Natural killer cell (primary cell): Measurements from ENCODE around the gene LAPTM5. TPM values are rescaled to one million over a fixed set of nuclear protein-coding genes. Genes with fewer than 3 reads are reported as not detected.

Experiments used
- ATAC-seq, 3 donors: fragments of 150-1000 bp in 2 of 3; fragments of 200-7000 bp in 1 of 3; cut with Tn5 transposase; 1 replicate in 1 of 3; 2 replicates in 2 of 3; pipeline ENCODE4 v1.10.0; 2021; ENCODE audit warnings: mild to moderate bottlenecking in 2 of 3, moderate library complexity in 2 of 3
- DNase-seq, 2 donors: peaks; one replicate each; pipeline versions ENCODE4 v3.0.0 to v3.0.0-alpha.2; 2013 to 2021; ENCODE audit warnings: mixed read lengths in 1 of 2
- H3K27ac ChIP-seq: one replicate; pipeline ENCODE4 v1.5.1; 2013; ENCODE audit warnings: mild to moderate bottlenecking, low read length
- H3K27me3 ChIP-seq: one replicate; pipeline ENCODE4 v1.6.1; 2013; ENCODE audit warnings: low read length; ENCODE audit not compliant: control insufficient read depth, insufficient read depth
- H3K36me3 ChIP-seq: one replicate; pipeline ENCODE4 v1.6.1; 2013; ENCODE audit warnings: low read length; ENCODE audit not compliant: control insufficient read depth, insufficient read depth
- H3K4me1 ChIP-seq: one replicate; pipeline ENCODE4 v1.6.1; 2013; ENCODE audit warnings: low read length; ENCODE audit not compliant: control insufficient read depth, insufficient read depth
- H3K4me3 ChIP-seq: one replicate; pipeline ENCODE4 v1.5.1; 2013; ENCODE audit warnings: low read length
- H3K9me3 ChIP-seq: one replicate; pipeline ENCODE4 v1.6.1; 2013; ENCODE audit warnings: low read length; ENCODE audit not compliant: control insufficient read depth, insufficient read depth
- H3K27ac Mint-ChIP-seq, 2 donors: one replicate each; pipeline ENCODE4 v1.8.0; 2022; ENCODE audit warnings: mild to moderate bottlenecking in 2 of 2, mixed read lengths in 2 of 2, moderate library complexity in 1 of 2
- H3K27me3 Mint-ChIP-seq, 2 donors: one replicate each; pipeline ENCODE4 v1.8.0; 2022; ENCODE audit warnings: low read depth in 2 of 2, mixed read lengths in 2 of 2
- H3K36me3 Mint-ChIP-seq: one replicate; pipeline ENCODE4 v1.8.0; 2022; ENCODE audit warnings: mixed read lengths
- H3K4me1 Mint-ChIP-seq, 2 donors: one replicate each; pipeline ENCODE4 v1.8.0; 2022; ENCODE audit warnings: mixed read lengths in 2 of 2
- H3K4me3 Mint-ChIP-seq: one replicate; pipeline ENCODE4 v1.8.0; 2022; ENCODE audit warnings: mild to moderate bottlenecking, moderate library complexity, mixed read lengths
- H3K9me3 Mint-ChIP-seq, 2 donors: one replicate each; pipeline ENCODE4 v1.8.0; 2022; ENCODE audit warnings: mixed read lengths in 2 of 2
- CTCF ChIP-seq: fragments of 200-600 bp; IDR thresholded peaks from one replicate; pipeline ENCODE4 v1.8.0; 2022; ENCODE audit warnings: antibody characterized with exemption
- WGBS: methylation state at CpG from one replicate; pipeline ENCODE4 v1.1.7; 2013; ENCODE audit warnings: missing lambda C conversion rate; ENCODE audit not compliant: insufficient coverage; 5-methylcytosine and 5-hydroxymethylcytosine counted together
- intact Hi-C: fragments of 100-400 bp; cut with micrococcal nuclease; formaldehyde crosslinking; loops from one replicate; pipeline ENCODE4 v1.14.2; 2022
- total RNA-seq, 4 donors: library from RNA; stranded (reverse); fragments of 120-200 nt in 1 of 4; gene quantifications; one replicate each; pipeline versions ENCODE4 v1.2.3 to v1.2.4, GENCODE V29; 2013 to 2022

Gene LAPTM5
- total RNA-seq, 3 donors from 2014 or later (not counting 1 experiment from before 2014, with no cell fraction given) = 520 to 674 (median 533) TPM

DNA sequence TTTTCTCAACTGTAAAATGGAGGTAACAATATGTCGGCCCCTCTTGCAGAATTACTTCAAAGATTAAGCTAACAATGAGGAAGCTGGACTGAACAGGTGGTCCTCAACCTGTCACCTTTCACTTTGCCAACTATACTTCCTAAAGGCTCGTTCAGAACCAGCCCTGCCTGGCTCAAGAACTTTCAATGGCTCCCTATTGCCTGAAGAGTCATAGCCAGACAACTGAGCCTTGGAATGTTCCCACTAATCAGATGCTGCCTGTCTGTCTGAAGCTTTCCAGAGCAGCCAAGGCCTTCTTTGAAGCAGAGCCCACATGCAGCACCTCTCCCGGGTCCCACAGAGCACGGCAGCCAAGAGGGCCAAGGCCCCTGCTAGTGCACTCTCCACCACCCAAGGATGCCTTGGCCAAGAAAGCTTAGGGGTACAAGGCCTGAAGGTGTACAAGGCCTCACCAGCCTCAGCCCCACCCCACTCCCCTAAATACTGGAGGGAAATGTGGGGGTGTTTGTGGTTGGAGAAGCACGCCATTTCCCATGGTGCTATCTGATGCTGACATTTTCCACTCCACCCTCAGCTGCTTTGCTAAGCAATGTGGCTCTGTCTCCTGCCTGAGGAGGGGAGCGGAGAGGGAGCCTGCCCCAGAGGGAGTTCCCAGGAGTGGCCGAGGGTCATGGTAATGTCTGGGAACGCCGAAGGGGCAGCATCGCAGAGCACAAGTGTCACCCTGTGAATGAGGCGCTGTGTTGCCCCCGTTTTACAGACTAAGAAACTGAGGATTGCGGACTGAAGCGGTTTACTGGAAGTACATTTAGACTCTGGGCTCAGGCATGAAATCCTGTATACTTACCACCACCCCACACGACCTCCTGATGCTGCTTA is 8.2 kb upstream of the LAPTM5 start:
- TF ChIP-seq CTCF = no peak
- Histone ChIP-seq H3K9me3 (no peaks in the 10 kb centered on the region), H3K27ac (no peak overlapping the region), H3K27me3 (no peaks in the 10 kb centered on the region), H3K4me3 (no peak overlapping the region), H3K4me1 (peaks cover 24% of the 10 kb centered on the region), H3K36me3 (no peaks in the 10 kb centered on the region)
- DNase-seq = no peak
- Mint-ChIP-seq H3K4me3 (no peak overlapping the region), H3K27ac (no peak overlapping the region), H3K36me3 (no peaks in the 10 kb centered on the region), H3K4me1 (peaks cover 0 to 11% of the 10 kb centered on the region in 2 donors), H3K9me3 (no peaks in the 10 kb centered on the region), H3K27me3 (no peaks in the 10 kb centered on the region)
- intact Hi-C loops = no loop called here
- ATAC-seq = no peak
- 87% methylated on average over 14 of the region's 15 CpGs for WGBS

DNA sequence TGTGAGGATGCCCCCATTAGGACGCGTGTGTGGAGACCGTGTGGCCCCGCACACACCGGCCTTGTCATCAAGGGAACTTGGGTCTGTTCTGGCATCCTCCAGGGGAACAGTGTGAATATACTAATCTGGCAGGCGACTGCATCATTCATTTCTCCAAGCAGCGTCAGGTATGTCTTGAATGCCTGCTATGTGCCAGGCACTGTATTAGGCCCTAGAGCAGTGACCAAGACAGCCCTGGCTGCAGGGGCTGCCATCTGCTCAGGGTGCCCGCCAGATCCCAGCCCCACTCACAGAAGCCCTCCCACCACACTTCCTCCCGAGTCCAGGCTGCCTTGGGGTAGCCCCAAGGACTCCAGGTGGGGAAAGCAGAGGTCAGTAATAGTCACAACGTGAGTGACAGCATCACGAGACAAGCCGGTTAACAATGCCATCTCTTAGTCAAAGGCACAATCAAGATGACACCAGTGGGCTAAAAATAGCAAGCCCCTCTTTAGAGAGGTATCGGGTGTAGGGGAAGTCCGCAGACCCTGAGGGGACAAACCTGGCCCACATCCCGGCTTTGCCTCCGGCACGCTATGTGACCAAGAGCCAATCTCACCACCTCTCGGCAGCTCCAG is 7.5 kb upstream of the LAPTM5 start:
- no peaks in the 10 kb centered on the region for H3K27me3 Mint-ChIP-seq
- Histone ChIP-seq H3K36me3 (no peaks in the 10 kb centered on the region), H3K27ac (no peak overlapping the region), H3K9me3 (no peaks in the 10 kb centered on the region), H3K4me1 (peaks cover 32% of the 10 kb centered on the region), H3K27me3 (no peaks in the 10 kb centered on the region), H3K4me3 (no peak overlapping the region)
- ATAC-seq (no peak), DNase-seq (no peak)
- no peaks in the 10 kb centered on the region for H3K36me3 Mint-ChIP-seq
- no peak overlapping the region for H3K4me3 Mint-ChIP-seq
- no peak for TF ChIP-seq CTCF
- H3K9me3 Mint-ChIP-seq = no peaks in the 10 kb centered on the region
- peaks cover 4 to 18% of the 10 kb centered on the region in 2 donors for H3K4me1 Mint-ChIP-seq
- intact Hi-C loops = no loop called here
- 94% methylated on average over 18 of the region's 18 CpGs for WGBS
- no peak overlapping the region for H3K27ac Mint-ChIP-seq

DNA sequence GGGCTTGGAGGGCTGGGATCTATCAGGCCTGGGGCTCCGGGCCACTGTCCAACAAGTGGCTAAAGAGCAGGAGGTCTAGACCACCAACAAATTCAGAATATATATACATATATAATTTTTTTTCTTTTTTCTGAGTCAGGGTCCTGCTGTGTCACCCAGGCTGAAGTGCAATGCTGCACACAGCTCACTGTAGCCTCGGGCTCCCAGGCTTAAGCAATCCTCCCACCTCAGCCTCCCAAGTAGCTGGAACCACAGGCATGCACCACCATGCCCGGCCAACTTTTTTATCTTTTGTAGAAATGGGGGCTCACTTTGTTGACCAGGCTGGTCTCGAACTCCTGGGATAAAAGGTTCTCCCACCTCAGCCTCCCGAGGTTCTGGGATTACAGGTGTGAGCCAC is 6.8 kb upstream of the LAPTM5 start:
- no peaks in the 10 kb centered on the region for H3K9me3 Mint-ChIP-seq
- no peak for TF ChIP-seq CTCF
- Histone ChIP-seq H3K36me3 (no peaks in the 10 kb centered on the region), H3K4me1 (peaks cover 38% of the 10 kb centered on the region), H3K4me3 (no peak overlapping the region), H3K9me3 (no peaks in the 10 kb centered on the region), H3K27ac (no peak overlapping the region), H3K27me3 (no peaks in the 10 kb centered on the region)
- intact Hi-C loops = no loop called here
- H3K27ac Mint-ChIP-seq = no peak overlapping the region
- H3K36me3 Mint-ChIP-seq = no peaks in the 10 kb centered on the region
- H3K27me3 Mint-ChIP-seq = no peaks in the 10 kb centered on the region
- WGBS = 93% methylated on average over 4 of the region's 5 CpGs
- H3K4me3 Mint-ChIP-seq = no peak overlapping the region
- ATAC-seq (no peak), DNase-seq (no peak)
- peaks cover 11 to 24% of the 10 kb centered on the region in 2 donors for H3K4me1 Mint-ChIP-seq
